ENCODE data around the gene SBK1.

SBK1 gene

GRCh38 chr16:28280881-28281836, 11.2 kb upstream of the SBK1 start:
- peak in 19 of 58 donors; percentile 7 to 58 (median 24) for DNase-seq

GRCh38 chr16:28282045-28282444, 10.3 kb upstream of the SBK1 start:
- DNase-seq, result no peak

GRCh38 chr16:28283173-28283572, 9.2 kb upstream of the SBK1 start:
- DNase-seq, result no peak

GRCh38 chr16:28283798-28284577, 8.3 kb upstream of the SBK1 start:
- DNase-seq, result peak in 4 of 58 donors; percentile 15 to 50 (median 26)

- peak in 1 of 58 donors; percentile 28 for DNase-seq
Measured at GRCh38 chr16:28285649-28286048, 6.7 kb upstream of the SBK1 start.

- no peak for DNase-seq
Measured at GRCh38 chr16:28288114-28288513, 4.2 kb upstream of the SBK1 start.

- no peak for DNase-seq
Measured at GRCh38 chr16:28289048-28289447, 3.3 kb upstream of the SBK1 start.

- no peak for DNase-seq
Measured at GRCh38 chr16:28289939-28290858, 2.1 kb upstream of the SBK1 start.

GRCh38 chr16:28290859-28291254, 1.5 kb upstream of the SBK1 start:
- no peak for DNase-seq

- DNase-seq, result peak in 9 of 58 donors; percentile 11 to 45 (median 18)
Measured at GRCh38 chr16:28292731-28293600, 641 bp downstream of the SBK1 start.

GRCh38 chr16:28293601-28293960, 1.3 kb downstream of the SBK1 start:
- DNase-seq, result no peak

- DNase-seq, result no peak
Measured at GRCh38 chr16:28294201-28294600, 1.9 kb downstream of the SBK1 start.

GRCh38 chr16:28295276-28295675, 3.0 kb downstream of the SBK1 start:
- peak in 4 of 58 donors; percentile 7 to 18 (median 16) for DNase-seq

- no peak for DNase-seq
Measured at GRCh38 chr16:28297308-28297707, 5.0 kb downstream of the SBK1 start.

- peak in 1 of 58 donors; percentile 6 for DNase-seq
Measured at GRCh38 chr16:28297784-28298510, 5.6 kb downstream of the SBK1 start.

- DNase-seq, result no peak
Measured at GRCh38 chr16:28298511-28298878, 6.2 kb downstream of the SBK1 start.

- DNase-seq, result no peak
Measured at GRCh38 chr16:28300327-28300726, 8.0 kb downstream of the SBK1 start.

- DNase-seq, result peak in 4 of 58 donors; percentile 7 to 12 (median 7)
Measured at GRCh38 chr16:28301154-28301553, 8.8 kb downstream of the SBK1 start.

- DNase-seq, result no peak
Measured at GRCh38 chr16:28301620-28302019, 9.3 kb downstream of the SBK1 start.

Data from anterior cingulate cortex (tissue), 58 donors.